Activated CD4-positive, alpha-beta T cell treated with anti-CD3 and anti-CD28 coated beads, Interleukin-2, Interleukin-4, amounts not matched to agents 100 ng/mL and 50 ng/mL, durations not matched to agents 16 hours and 8 hours (primary cell): ENCODE data around the gene NKX6-2.

Experiments
- DNase-seq: peaks from one replicate; pipeline ENCODE4 v3.0.0-alpha.2; 2020; ENCODE audit warnings: low spot score

The NKX6-2 gene

GRCh38 chr10:132813001-132813401 lies 27.1 kb upstream of the NKX6-2 start:
- no peak for DNase-seq

GRCh38 chr10:132812520-132812919 lies 26.6 kb upstream of the NKX6-2 start:
- DNase-seq, result no peak

GRCh38 chr10:132811891-132812481 lies 26.0 kb upstream of the NKX6-2 start:
- no peak for DNase-seq

GRCh38 chr10:132810807-132811700 lies 25.1 kb upstream of the NKX6-2 start:
- no peak for DNase-seq

- DNase-seq, result no peak
These were observed 24.3 kb upstream of the NKX6-2 start for GRCh38 chr10:132810141-132810806.

- no peak for DNase-seq
These were observed 23.5 kb upstream of the NKX6-2 start for GRCh38 chr10:132809232-132810140.

- DNase-seq, result no peak
These were observed 22.7 kb upstream of the NKX6-2 start for GRCh38 chr10:132808383-132809231.

GRCh38 chr10:132807621-132808049 lies 21.7 kb upstream of the NKX6-2 start:
- no peak for DNase-seq

GRCh38 chr10:132806561-132807003 lies 20.6 kb upstream of the NKX6-2 start:
- DNase-seq, result no peak

- DNase-seq, result no peak
These were observed 20.2 kb upstream of the NKX6-2 start for GRCh38 chr10:132806110-132806509.

GRCh38 chr10:132805599-132805998 lies 19.7 kb upstream of the NKX6-2 start:
- DNase-seq, result no peak

- DNase-seq, result no peak
These were observed 19.0 kb upstream of the NKX6-2 start for GRCh38 chr10:132804785-132805426.

- DNase-seq, result no peak
These were observed 18.3 kb upstream of the NKX6-2 start for GRCh38 chr10:132804287-132804686.

GRCh38 chr10:132803416-132804210 lies 17.7 kb upstream of the NKX6-2 start:
- no peak for DNase-seq

- DNase-seq, result no peak
These were observed 16.9 kb upstream of the NKX6-2 start for GRCh38 chr10:132802694-132803320.

GRCh38 chr10:132802048-132802447 lies 16.1 kb upstream of the NKX6-2 start:
- no peak for DNase-seq

GRCh38 chr10:132799865-132800264 lies 13.9 kb upstream of the NKX6-2 start:
- no peak for DNase-seq

GRCh38 chr10:132798876-132799275 lies 12.9 kb upstream of the NKX6-2 start:
- DNase-seq, result no peak

- no peak for DNase-seq
These were observed 12.5 kb upstream of the NKX6-2 start for GRCh38 chr10:132798403-132798802.
